Thymus (tissue), 11 donors: Measurements from ENCODE around the gene TLCD3B. TPM values are rescaled to one million over a fixed set of nuclear protein-coding genes. Genes with fewer than 3 reads are reported as not detected.

Experiments
- DNase-seq, 9 donors: peaks; one replicate each; pipeline ENCODE4 v3.0.0-alpha.2; 2013; ENCODE audit warnings: low spot score in 9 of 9, low read depth in 6 of 9, missing footprints in 1 of 9
- H3K27ac ChIP-seq, 2 donors: one replicate each; pipeline ENCODE4 v1.5.1; 2013; ENCODE audit warnings: control low read depth in 1 of 2, low read depth in 1 of 2, low read length in 1 of 2, mild to moderate bottlenecking in 1 of 2, moderate library complexity in 1 of 2
- H3K27me3 ChIP-seq, 2 donors: one replicate each; pipeline ENCODE4 v1.5.1; 2013; ENCODE audit warnings: low read length in 1 of 2; ENCODE audit not compliant: control insufficient read depth in 2 of 2, insufficient read depth in 1 of 2
- H3K36me3 ChIP-seq, 2 donors: one replicate each; pipeline ENCODE4 v1.5.1; 2013; ENCODE audit warnings: low read length in 1 of 2, mild to moderate bottlenecking in 1 of 2, moderate library complexity in 1 of 2; ENCODE audit not compliant: control insufficient read depth in 2 of 2, insufficient read depth in 2 of 2
- H3K4me1 ChIP-seq, 2 donors: one replicate each; pipeline ENCODE4 v1.5.1; 2013; ENCODE audit warnings: low read length in 2 of 2; ENCODE audit not compliant: control insufficient read depth in 2 of 2, insufficient read depth in 2 of 2
- H3K4me3 ChIP-seq, 2 donors: one replicate each; pipeline ENCODE4 v1.5.1; 2013; ENCODE audit warnings: low read length in 2 of 2, control low read depth in 1 of 2, mild to moderate bottlenecking in 1 of 2
- H3K9me3 ChIP-seq, 2 donors: one replicate each; pipeline ENCODE4 v1.5.1; 2013; ENCODE audit warnings: low read length in 1 of 2, mild to moderate bottlenecking in 1 of 2; ENCODE audit not compliant: control insufficient read depth in 2 of 2, insufficient read depth in 1 of 2
- WGBS: extraction: QIAGEN DNeasy Blood & Tissue Kit; methylation state at CpG from one replicate; pipeline ENCODE4 v1.1.7; 2013; 5-methylcytosine and 5-hydroxymethylcytosine counted together
- polyA plus RNA-seq: library from polyadenylated mRNA; stranded (reverse); fragments of 200-250 nt; gene quantifications from one replicate; pipeline ENCODE4 v1.2.3, GENCODE V29; 2013
- total RNA-seq: library from RNA; stranded (reverse); fragments of 120-200 nt; gene quantifications from one replicate; pipeline ENCODE4 v1.2.4, GENCODE V29; 2013
- donor health status: healthy.

Gene TLCD3B
- total and polyA plus RNA-seq, 2 donors, result 0.24 to 0.68 TPM

- Histone ChIP-seq H3K9me3 (no peaks in the 10 kb centered on the region), H3K27ac (peak within 1 kb of the TSS; percentile 96 to 99), H3K27me3 (no peaks in the 10 kb centered on the region), H3K36me3 (peaks cover 35 to 51% of the 10 kb centered on the region in 2 donors), H3K4me1 (peaks cover 10 to 23% of the 10 kb centered on the region in 2 donors), H3K4me3 (peak within 1 kb of the TSS; percentile 68 to 88)
- peak; percentile 68 to 93 (median 83) for DNase-seq
- under 1% methylated on average over 53 of the region's 53 CpGs for WGBS
Measured at GRCh38 chr16:29995324-29995910, 35.7 kb downstream of the TLCD3B start, which contains the start of gene HIRIP3. HIRIP3 (minus strand) TSS chr16:29995617; CDS start chr16:29995605, 12 bp downstream.

DNA sequence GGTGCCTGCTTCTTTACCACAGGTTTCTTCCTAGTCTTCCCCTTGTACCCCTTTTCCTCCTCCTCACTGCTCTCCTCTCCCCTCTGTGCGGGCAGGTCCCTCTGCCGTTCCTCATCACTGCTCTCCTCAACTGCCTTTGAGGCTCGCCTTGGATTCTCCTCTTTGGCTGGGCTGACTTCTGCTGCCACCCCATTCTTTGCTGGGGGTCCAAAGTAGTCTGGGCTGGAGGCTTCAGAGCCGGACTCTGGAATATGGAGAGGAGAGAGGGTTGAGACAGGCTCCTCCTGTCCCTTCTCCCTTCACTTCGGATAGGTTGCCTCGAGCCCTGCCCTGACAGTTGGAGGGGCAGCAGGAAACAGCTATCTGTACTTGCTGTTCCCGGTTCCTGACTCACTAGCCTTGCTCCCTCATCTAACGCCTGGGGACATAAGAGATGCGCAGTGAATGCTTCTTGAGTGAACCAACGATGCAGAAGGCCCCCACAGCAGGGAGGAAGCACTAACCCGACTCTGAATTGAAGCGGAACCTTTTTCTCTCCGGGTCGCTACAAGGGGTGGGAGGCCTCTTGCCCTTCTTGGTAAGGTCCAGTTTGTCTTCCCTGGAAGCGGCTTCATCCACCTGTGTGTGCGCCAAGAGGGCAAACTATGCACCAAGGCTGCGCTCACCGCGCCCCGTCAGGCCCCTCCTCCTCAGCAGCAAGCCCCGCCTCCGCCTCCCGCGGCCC is 36.3 kb downstream of the TLCD3B start:
- 20% methylated on average over 24 of the region's 24 CpGs for WGBS
- Histone ChIP-seq H3K9me3 (no peaks in the 10 kb centered on the region), H3K4me3 (peak overlapping the region; percentile 68 to 88), H3K4me1 (peaks cover 10 to 23% of the 10 kb centered on the region in 2 donors), H3K27me3 (no peaks in the 10 kb centered on the region), H3K36me3 (peaks cover 41 to 56% of the 10 kb centered on the region in 2 donors), H3K27ac (peak overlapping the region; percentile 96 to 99)
- peak in 2 of 9 donors; percentile 50 to 79 for DNase-seq

GRCh38 chr16:29993903-29994599 is 37.0 kb downstream of the TLCD3B start:
- Histone ChIP-seq H3K27ac (no peak overlapping the region), H3K4me1 (peaks cover 10 to 23% of the 10 kb centered on the region in 2 donors), H3K9me3 (no peaks in the 10 kb centered on the region), H3K4me3 (no peak overlapping the region), H3K27me3 (no peaks in the 10 kb centered on the region), H3K36me3 (peaks cover 46 to 59% of the 10 kb centered on the region in 2 donors)
- no peak for DNase-seq
- 98% methylated on average over 9 of the region's 9 CpGs for WGBS

DNA sequence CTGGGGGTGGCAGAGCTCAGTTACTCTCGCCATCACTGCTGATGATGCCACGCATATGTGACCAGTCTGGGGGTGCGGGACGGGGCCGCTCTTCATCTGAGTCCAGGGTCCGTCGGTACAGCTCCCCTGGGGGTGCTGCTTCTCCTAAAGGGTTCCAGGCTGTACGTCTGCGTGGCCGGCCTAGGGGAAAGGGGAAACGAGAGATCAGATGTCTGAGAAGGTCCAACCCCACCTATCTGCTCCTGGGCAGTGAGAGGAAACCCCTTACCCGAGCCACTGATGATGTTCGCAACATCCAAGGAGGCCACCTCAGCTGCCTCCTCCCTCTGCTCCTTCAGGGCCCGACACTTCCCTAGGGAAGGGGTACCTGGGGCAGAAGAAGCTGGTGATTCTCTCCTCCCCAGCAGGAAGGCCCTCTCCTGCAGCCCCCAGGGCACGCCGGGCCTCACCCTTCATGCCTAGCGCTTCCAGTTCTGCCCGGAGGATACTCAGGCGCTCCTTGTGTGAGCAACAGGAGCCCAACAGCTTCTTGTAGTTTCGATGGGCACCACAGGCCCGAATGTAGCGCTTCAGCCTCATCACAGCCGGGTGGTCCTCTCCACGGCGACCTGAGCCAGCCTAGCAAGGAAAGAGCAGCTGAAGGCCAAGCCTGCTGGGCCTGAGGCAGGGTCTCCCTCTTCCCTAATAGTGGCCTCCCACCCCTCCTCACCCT is 37.7 kb downstream of the TLCD3B start:
- H3K4me1 ChIP-seq, result peaks cover 10 to 23% of the 10 kb centered on the region in 2 donors
- peaks cover 53 to 64% of the 10 kb centered on the region in 2 donors for H3K36me3 ChIP-seq
- DNase-seq, result no peak
- no peaks in the 10 kb centered on the region for H3K9me3 ChIP-seq
- H3K27ac ChIP-seq, result no peak overlapping the region
- 97% methylated on average over 25 of the region's 25 CpGs for WGBS
- no peak overlapping the region for H3K4me3 ChIP-seq
- H3K27me3 ChIP-seq, result no peaks in the 10 kb centered on the region

GRCh38 chr16:29992344-29992967 is 38.6 kb downstream of the TLCD3B start:
- Histone ChIP-seq H3K36me3 (peaks cover 62 to 67% of the 10 kb centered on the region in 2 donors), H3K27me3 (no peaks in the 10 kb centered on the region), H3K4me3 (no peak overlapping the region), H3K4me1 (peaks cover 10 to 23% of the 10 kb centered on the region in 2 donors), H3K27ac (no peak overlapping the region), H3K9me3 (no peaks in the 10 kb centered on the region)
- DNase-seq, result no peak
- 87% methylated on average over 7 of the region's 7 CpGs for WGBS

DNA sequence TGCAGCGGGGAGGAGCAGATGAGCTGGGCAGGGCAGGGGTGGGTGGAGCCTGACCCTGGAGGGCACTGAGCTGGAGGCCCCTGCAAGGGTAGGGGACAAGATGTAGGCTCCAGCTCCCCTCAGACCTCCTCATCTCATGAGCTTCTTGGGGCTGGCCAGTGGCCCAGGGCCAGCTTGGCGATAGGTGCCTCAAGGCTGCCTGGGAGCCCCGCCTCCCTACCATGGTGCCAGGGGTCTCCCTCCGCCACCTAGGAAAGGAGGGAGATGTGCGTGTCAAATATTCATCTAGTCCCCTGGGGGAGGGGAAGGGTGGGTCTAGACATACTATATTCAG is 39.5 kb downstream of the TLCD3B start:
- H3K36me3 ChIP-seq, result peaks cover 71 to 76% of the 10 kb centered on the region in 2 donors
- H3K27me3 ChIP-seq, result no peaks in the 10 kb centered on the region
- WGBS, result 97% methylated on average over 5 of the region's 5 CpGs
- H3K27ac ChIP-seq, result no peak overlapping the region
- DNase-seq, result no peak
- no peak overlapping the region for H3K4me3 ChIP-seq
- peaks cover 7 to 16% of the 10 kb centered on the region in 2 donors for H3K4me1 ChIP-seq
- H3K9me3 ChIP-seq, result no peaks in the 10 kb centered on the region

DNA sequence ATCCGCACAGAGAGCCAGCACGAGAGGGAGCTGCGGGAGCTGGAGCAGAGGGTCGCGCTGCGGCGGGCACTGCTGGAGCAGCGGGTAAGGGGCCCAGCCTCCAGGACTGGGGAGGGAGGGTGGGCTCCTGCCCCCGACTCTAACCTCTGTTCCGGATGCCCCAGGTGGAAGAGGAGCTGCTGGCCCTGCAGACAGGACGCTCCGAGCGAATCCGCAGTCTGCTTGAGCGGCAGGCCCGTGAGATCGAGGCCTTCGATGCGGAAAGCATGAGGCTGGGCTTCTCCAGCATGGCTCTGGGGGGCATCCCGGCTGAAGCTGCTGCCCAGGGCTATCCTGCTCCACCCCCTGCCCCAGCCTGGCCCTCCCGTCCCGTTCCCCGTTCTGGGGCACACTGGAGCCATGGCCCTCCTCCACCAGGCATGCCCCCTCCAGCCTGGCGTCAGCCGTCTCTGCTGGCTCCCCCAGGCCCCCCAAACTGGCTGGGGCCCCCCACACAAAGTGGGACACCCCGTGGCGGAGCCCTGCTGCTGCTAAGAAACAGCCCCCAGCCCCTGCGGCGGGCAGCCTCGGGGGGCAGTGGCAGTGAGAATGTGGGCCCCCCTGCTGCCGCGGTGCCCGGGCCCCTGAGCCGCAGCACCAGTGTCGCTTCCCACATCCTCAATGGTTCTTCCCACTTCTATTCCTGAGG is 40.0 kb downstream of the TLCD3B start:
- WGBS, result 98% methylated on average over 35 of the region's 35 CpGs
- no peak for DNase-seq
- no peak overlapping the region for H3K27ac ChIP-seq
- no peaks in the 10 kb centered on the region for H3K9me3 ChIP-seq
- no peaks in the 10 kb centered on the region for H3K27me3 ChIP-seq
- H3K36me3 ChIP-seq, result peaks cover 76 to 81% of the 10 kb centered on the region in 2 donors
- H3K4me3 ChIP-seq, result no peak overlapping the region
- peaks cover 7 to 14% of the 10 kb centered on the region in 2 donors for H3K4me1 ChIP-seq

DNA sequence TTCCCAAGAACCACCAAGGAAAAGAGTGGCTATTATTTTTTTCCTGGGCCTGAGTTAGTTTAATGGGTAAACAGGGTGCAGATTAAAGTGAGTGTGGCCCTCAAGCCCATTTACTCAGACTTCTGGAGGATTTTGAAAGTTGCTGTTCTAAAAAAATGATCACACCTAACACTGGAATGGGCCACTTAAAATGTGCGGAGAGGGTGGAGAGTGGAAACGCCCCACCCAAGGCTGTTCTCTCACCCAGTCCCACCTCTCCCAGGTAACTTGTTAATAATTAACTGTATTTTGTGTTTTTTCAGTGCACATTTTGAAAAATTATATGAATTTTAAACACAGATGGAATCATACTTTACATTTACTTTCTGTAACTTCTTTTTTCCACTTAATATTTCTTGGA is 41.0 kb downstream of the TLCD3B start:
- H3K27ac ChIP-seq, result no peak overlapping the region
- no peaks in the 10 kb centered on the region for H3K27me3 ChIP-seq
- H3K36me3 ChIP-seq, result peaks cover 86 to 91% of the 10 kb centered on the region in 2 donors
- peaks cover 7 to 11% of the 10 kb centered on the region in 2 donors for H3K4me1 ChIP-seq
- WGBS, result 96% methylated on average over 2 of the region's 2 CpGs
- H3K9me3 ChIP-seq, result no peaks in the 10 kb centered on the region
- no peak overlapping the region for H3K4me3 ChIP-seq
- no peak for DNase-seq
